GM21529 (cell line): ENCODE measurements around the gene CCDC174.
A peak's percentile ranks its signal among the peaks of the same experiment; 100 is the strongest.

Experiments used
- ATAC-seq: cut with Tn5 transposase; IDR thresholded peaks from one replicate; pipeline ENCODE4 v1.9.1; 2021; ENCODE audit not compliant: unreplicated experiment

Gene CCDC174

DNA sequence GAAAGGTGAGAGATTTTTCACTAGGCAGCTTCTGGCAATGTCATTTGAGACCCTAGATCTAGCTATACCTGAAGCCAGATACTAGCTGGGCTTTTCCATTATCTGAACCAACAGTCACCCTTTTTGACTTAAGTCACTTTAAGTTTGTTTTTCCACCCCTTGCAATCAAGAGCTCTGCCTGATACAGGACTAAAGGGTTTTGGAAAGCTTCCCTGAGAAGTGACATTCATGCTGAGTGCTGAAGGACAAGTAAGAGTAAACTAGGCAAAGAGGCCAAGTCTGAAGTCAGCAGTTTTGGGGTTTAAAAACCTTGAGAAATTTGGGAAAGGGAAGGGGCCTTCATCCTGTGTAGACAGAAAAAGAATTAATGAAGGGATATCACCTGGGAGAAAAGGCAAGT, 27.1 kb upstream of the CCDC174 start:
- no peak for ATAC-seq

DNA sequence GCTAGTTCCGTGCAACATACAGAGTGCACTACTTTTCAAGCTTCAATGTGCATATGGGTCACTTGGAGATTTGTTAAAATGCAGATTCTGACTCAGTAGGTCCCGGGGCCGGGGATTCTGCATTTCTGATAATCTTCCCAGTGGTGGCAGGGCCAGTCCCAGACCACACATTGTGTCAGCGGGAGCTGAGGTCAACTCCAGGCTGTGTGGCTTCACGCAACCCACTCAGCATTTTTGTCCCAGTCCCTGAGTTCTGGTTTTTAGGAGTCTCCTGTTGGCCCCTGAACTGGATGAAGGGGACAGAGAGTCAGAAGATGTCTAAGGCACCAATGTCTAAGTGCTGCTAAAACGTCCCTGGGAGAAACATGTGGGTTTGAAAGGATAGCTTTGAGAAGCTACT, 26.1 kb upstream of the CCDC174 start:
- ATAC-seq = no peak

DNA sequence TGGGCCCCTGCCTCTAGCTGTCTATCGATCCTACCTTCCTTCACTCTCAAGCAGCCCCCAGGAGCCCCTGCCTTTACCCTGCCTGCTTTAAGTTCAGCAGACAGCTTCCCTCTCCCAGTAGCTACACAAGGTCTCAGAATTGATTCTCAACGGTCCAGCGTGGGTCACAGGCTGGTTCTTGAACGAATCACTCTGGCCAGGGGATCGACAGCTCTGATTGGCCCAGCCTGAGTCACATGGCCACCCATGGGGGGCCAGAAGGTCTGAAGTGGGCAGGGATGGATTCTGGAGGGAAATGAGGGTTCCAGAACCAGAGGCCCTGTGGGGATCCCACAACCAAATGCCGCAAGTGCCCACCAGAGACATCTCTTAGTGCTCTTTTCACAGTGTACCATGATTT, 23.7 kb upstream of the CCDC174 start:
- ATAC-seq = no peak

DNA sequence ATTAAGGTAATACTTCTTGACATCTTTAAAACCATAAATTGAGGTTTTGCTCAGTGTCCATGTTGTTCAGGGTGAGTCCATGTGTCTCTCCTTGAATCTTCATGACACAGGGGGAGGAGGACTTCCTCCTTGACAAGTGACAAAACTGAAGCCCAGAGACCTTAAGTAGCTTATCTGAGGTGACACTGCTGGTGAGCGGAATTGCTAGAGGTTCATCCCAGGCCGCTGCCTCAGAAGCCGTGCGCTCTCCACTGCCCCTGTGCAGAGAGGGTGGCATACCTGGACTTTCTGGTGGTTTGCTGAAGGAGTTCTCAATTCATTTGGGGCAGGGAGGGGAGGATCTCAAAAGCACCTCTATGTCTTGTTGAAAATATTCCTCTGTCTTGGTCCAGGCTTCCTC, 23.2 kb upstream of the CCDC174 start:
- no peak for ATAC-seq

DNA sequence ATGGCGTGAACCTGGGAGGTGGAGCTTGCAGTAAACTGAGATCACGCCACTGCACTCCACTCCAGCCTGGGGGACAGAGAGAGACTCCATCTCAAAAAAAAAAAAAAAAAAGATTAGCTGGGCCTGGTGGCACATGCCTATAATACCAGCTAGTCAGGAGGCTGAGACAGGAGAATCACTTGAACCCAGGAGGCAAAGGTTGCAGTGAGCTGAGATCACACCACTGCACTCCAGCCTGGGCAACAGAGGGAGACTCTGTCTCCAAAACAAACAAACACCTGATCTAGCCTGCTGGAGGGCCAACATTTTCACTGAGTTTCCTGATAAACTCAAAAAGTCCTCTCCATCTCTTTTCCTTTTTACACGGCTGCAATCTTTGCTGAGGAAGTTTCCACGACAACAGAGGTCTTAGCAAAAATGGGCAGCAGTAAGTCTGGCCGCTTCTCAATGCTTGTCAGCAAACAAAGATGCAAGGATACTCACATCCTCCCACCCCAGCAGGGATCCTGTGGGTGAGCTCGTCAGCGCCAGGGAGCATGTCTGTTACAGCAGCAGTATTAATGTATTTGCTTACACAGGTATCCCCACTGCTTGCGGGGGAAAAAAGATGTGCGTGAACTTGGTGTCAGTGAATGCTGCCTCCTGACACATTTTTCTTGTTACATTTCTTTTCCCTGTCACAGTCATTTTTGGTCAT, 21.0 kb upstream of the CCDC174 start:
- ATAC-seq = no peak

DNA sequence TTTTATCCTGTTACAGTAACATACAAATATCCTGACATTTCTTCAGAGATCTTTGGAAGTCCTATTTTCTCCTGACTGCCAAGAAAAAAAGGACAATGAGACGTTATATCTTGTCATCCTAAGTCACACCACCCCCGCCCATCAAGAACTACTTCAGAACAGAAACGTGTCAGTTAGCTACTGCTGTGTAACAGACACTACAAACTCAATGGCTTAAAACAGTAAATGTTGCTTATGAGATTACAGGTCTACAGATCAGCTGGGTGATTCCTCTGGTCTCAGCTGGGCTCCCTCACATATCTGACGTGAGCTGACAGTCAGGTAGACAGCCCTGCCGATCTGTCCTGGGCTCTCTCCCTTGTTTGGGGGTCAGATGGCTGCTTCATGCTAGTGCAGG, 20.5 kb upstream of the CCDC174 start:
- no peak for ATAC-seq

DNA sequence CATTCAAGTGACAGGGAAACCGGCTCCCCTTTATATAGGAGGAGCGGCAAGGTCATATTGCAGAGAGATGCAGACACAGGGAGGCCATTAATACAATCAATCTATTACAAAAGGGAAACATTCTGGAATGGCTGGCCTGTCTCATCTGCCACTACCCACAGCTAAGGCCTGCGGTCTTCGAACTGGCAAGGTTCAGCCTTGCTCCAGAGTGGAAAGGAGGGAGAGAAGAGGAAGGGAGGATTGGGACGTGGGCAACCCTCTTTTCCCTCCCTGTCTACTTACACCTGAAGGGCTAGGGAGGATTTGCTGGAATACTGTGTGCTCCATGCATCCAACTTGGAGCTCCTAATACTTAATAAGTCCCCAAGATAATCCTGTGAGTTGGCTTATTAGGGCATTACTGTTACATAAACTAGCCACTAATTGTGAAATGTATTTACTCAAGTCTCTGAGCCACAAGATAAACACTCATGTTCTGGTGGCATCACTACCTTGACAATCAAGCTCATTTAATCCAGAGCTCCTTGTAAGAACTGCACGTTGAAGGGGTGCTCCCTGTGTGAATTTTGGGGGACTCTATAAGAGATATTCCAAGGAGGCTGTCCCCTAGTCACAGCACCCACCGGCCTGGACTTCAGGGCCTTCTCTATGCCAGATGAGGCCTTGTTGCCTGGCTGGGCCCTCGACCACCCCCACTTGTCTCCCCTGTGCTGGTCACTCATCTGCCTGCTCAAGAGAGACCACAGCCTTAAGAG, 19.7 kb upstream of the CCDC174 start:
- ATAC-seq = no peak

DNA sequence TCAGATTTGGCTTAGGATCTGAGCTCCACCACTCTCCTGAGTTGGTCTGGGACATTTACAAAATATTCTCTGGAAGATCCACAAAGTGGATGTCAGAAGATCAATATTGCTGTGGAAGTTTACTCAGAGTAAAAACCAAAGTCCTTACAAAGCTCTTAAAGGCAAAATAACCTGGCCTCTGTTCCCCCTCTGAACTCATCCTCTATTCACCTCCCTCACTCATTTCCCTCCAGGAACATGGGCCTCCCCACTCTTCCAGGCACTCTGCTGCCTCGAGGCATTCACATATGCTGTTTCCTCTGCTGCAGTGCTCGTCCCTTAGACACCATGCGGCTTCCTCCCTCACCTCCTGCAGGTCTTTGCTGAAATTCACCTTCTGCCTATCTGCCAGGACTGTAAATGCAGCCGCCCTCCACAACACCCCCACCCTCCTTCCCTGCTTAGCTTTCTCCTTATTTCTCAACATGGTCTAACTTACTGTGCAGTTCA, 19.1 kb upstream of the CCDC174 start:
- ATAC-seq = no peak

DNA sequence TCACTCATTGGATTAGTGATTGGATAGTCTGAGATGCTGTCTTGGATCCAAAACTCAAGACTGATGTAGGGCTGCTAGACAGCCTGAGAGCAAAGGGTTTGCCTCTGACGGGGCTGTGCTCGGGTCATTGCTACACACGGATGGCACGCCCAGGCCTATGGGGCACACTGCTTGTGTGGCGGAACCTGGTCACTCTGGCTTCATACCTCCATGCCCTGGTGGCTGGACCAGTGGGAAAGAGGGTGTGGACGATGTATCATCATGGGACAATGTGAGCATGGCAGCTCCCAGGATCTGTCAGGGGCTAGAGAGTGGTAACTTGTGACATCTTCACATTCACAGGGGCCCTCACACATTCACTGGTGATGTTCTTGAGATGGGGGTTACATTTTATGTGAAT, 18.1 kb upstream of the CCDC174 start:
- ATAC-seq = no peak

DNA sequence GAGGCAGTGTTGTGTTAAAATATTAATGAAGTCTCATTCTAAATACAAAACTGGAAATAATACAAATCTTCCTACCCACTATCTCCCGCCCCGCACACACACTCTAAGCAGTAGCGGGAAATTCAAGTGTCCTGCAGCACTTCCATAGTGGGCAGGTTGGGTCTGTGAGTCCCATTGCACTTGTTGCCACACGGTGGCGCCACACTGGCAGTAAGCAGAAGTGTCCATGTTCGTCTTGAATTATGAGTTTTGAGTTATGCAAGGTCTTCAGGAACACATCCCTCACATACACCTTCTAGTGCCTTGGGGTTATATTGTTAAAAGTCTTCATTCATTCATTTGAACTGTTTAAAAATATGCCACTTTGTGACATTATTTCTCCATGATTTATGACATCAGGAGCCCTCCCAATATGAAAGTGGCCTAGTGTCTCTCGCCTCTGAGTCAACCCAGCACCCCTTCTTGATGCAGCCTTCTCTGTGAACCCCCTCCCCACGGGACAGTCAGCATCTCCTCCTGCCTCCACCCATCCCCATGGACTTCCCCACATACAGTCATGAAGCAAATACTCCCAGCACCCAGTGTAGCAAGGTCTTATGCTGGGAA, 17.6 kb upstream of the CCDC174 start:
- peak; percentile 73 for ATAC-seq

DNA sequence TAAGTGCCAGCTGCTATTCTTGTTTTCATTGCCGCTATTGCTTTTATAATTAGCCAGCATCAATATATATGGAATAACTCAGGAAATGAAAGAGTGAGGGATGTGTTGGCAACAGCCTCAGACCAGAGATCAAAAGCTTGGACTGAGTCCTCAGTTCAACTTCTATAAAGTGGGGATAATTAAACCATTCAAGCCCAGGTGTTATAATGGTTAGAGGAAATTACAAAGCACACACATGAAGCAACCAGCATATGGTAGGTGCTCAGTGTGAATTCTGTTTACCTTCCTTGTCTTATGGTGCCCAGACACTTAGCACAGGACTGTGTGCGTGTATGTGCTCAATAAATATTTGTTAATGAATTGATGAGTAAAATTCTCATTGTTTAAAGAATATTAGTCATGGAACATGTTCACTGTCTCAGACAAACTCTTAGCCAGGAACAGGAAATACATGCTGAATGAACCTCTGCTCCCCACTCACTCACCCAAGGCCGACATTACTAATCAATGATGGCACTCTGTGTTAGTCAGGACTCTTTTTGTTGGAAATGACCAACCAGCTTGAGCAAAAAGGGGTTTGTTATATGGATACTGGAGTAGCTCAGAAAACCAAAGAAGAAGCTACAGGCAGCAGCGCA, 16.7 kb upstream of the CCDC174 start:
- ATAC-seq = no peak

DNA sequence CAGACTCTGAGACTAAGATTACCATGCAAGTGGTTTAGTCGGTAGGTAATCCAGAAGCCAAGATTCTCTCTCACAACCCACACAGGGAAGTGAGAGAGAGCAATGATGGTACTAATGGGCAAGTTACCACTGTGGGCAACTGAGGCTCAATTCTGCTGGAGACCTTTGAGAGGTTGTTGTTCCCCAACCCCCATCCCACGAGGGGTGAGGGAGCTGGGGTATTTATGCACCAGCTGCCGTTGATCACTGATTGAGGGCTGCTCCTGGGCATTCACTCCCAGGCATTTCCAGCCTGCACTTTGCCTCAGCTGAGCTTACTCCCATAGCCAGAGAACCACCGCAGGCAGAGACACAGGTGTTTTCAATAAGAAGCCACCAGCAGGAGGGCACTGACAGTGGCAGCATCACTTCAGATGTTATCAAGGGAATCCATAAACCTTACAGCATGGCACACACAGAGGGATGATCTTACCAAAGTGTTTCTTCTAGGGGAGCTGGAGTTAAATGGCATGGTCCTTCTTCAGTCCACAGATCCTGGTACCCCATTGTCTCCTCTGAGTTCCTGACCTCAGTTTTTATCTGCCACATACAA, 15.0 kb upstream of the CCDC174 start:
- ATAC-seq = no peak

DNA sequence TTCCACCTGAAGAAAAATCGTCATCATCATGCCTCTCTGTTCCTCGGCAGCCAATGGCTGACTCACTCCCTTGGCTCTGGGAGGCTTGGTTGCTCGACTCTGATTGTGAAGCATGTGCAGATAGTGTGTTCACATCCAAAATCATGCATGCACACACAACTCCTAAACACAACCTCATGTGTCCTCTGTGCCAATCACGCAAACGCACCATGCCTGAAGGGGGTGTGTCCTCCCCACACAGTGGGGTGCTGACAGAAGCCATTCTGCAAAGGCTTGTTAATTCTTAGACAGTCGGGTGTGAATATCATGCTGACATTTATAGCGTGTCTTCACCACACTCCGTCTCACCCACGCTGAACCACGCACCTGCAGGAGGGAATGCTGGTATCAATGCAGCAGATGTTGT, 11.4 kb upstream of the CCDC174 start:
- no peak for ATAC-seq

DNA sequence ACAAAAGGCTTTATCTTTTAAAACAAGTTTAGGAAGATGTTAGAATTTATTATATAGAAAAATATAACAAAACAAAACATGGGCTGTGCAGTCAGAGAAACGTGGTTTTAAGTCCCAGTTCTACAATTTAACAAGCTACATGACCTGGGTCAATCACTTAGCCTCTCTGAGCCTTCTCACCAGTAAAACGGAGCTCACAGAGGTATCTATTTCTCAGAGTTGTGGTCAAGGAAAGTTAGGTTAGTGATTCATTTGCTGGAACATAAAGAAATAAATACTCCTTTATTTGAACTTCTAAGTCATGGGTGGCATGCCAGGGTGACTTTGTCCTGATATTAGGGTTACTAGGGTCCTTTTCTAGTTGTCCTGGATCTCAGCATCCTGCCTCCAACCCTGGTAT, 10.8 kb upstream of the CCDC174 start:
- no peak for ATAC-seq

DNA sequence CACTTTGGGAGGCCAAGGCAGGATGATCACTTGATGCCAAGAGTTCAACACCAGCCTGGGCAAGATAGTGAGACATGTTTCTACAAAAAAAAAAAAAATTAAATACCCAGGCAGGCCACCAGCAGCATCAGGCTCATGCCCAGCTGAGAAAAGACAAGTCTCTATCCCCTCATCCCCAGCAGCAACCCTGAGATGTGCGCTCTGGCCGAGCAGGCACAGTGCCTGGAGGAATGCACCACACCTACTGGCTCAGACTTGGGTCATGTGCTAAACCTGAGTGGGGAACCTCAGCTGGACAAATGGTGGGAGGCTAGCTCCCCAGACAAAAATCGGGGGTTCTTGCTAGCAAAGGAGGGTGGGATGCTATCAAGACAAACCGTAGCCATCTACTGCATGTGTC, 10.2 kb upstream of the CCDC174 start:
- ATAC-seq = no peak

DNA sequence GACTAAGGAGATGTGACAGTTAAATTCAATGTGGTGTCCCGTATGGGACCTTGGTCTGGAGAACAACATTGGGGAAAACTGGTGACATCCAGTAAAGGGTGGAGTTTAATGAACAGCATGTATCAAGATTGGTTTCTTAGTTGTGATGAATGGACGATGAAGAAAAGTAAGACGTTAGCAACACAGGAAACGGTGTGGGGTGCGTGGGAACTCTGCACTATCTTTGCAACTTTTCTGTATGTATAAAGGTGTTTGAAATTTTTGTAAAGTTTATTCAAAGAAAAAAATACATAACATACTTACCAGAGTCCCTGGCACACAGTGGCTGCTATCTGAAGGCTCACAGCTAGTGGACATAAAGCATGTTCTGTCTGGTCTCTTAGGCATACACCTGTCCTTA, 6.1 kb upstream of the CCDC174 start:
- ATAC-seq = no peak

DNA sequence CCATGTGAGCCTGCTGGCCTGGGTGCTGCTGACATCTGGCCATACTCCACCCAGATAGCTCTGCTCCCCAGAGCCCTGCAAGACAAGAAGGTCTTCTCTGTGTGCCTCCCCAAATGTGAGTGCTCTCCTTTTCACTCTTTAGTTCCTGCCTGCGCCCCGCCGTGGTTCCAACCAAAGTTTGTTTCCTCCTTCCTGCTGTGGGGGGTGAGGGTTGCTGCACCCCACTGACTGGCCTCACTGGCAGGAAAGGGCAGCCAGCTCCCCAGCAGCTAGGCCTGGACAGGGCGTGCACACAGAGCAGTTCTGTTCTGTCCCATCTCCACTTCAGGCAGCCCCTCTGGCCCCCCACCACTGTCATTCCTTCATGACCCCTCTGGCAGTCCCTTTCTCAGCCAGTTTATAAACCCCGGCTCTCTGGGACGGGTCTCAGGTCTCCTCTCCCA, 5.4 kb upstream of the CCDC174 start:
- ATAC-seq = no peak

DNA sequence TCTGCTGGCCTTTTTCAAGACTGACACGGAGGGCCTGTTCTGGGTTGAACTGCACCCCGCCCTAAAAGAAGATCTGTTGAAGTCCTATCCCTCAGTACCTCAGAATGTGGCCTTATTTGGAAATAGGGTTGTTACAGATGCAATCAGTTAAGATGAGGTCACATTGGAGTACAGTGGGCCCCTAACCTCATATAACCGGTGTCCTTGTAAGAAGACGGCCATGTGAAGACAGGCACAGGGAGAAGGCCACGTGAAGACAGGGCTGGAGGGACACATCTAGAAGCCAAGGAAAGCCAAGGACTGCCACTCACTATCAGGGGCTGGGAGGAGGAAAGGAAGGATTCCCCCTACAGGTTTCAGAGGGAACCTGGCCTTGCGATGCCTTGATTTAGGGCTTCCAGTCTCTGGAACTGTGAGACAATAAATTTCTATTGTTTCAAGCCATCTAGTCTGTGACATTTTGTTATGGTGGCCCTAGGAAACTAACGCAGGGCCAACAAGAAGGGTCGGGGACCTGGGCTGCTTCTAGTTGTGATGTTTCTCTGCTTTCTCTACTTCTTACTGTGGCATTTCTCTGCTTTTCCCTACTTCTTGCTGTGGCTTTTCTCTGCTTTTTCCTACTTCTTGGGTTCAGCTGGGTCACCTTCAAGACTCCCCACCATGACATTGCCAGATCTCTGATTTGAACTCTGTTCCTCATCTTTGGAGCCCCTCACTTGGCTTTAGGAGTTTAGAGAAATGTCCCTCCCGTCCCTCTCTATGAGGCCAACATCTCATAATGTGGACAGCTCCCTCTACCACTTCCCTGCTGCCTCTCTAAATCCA, 4.8 kb upstream of the CCDC174 start:
- ATAC-seq = no peak

DNA sequence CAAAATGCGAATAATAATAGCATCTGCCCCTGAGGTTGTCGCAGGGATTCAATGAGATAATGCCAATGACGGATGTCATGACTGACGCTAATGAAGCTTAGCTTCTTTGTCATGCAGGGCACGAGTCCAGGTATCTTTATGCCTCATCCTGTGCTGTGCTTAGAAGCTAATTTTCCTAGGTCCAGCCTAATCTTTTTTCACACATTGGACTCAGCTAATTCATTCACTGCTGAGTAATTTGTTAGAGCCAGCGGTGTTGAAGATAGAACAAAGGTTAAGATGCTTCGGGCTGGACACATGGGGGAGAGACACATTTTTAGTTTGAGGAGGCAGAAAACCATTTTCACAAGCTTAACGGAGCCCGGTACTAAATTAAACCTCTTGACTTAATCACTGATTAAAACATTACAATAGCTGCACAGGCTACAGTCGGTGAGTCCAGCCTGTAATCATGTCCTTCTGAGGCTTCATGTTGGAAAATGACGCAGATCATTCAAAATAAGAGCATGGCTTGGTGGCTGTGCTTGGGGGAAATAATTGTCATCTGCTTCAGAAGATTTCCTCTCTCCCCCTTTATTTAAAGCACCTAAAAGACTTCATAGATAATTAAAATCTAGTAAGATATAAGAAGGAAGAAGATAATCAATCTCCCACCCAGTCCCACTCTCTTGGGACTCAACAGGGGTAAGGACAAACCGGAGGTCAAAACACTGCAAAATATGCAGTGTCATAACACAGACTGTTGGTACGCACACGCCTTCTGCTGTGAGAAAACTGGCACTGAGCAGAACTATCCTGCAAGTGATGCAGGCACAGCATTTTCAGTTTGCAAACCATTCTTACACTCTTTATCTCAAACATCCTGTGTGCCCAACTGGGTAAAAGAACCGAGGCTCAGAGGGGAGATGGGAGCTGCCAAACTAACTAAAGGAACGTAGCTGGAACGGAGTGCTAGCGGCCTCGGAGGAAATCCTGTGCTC, 3.3 kb upstream of the CCDC174 start:
- no peak for ATAC-seq
